ENCODE data around the gene OR13C9. TPM values are rescaled to one million over a fixed set of nuclear protein-coding genes. Genes with fewer than 3 reads are reported as not detected.

OR13C9 gene, protein sequence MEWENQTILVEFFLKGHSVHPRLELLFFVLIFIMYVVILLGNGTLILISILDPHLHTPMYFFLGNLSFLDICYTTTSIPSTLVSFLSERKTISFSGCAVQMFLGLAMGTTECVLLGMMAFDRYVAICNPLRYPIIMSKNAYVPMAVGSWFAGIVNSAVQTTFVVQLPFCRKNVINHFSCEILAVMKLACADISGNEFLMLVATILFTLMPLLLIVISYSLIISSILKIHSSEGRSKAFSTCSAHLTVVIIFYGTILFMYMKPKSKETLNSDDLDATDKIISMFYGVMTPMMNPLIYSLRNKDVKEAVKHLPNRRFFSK
- not detected in 2 replicates for total RNA-seq

DNA sequence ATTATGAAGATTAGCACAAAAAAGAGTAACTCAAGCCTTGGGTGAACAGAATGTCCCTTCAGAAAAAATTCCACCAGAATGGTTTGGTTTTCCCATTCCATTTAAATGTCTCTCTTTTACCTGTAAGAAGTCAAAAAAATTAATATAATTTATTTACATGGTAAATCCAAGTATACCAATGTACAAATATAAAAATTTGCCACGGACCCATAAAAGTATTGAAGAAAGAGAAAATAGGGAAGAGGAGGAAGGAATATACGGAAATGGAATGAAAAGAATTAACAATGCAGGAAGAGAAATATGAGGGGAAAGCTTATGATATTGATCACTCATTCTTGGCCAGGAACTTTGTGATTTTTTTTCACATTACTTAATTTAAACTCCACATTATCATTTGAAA lies at the start of gene OR13C9:
Gene OR13C9, minus strand, starts transcription at position 101 of the 400 bp plus-strand sequence. Its CDS starts 0 bp downstream, at position 101.

DNA sequence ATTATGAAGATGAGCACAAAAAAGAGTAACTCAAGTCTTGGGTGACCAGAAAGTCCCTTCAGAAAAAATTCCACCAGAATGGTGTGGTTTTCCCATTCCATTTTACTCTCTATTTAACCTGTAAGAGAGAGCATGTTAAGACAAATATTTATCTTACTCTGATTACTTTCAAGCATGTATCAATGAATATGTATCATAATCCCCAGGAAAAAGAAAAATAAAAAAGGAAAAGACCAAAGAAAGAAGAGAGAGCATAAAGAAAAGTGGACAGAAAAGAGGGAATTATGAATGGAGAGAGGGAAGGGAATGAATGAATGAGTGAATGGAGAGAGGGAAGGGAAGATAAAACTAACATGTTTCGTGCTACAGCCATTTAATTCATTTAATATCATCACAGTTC lies 12.5 kb downstream of the OR13C9 start, which contains the start of gene OR13C2:
Gene OR13C2, minus strand, starts transcription at position 101 of the 400 bp plus-strand sequence. Its CDS starts 0 bp downstream, at position 101.

DNA sequence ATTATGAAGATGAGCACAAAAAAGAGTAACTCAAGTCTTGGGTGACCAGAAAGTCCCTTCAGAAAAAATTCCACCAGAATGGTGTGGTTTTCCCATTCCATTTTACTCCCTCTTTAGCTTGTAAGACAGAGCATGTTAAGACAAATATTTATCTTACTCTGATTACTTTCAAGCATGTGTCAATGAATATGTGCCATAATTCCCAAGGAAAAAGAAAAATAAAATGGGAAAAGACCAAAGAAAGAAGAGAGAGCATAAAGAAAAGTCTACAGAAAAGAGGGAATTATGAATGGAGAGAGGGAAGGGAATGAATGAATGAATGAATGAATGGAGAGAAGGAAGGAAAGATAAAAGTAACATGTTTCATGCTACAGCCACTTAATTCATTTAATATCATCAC lies 18.7 kb downstream of the OR13C9 start, which contains the start of gene OR13C5:
Gene OR13C5, minus strand, starts transcription at position 101 of the 400 bp plus-strand sequence. Its CDS starts 0 bp downstream, at position 101.

DNA sequence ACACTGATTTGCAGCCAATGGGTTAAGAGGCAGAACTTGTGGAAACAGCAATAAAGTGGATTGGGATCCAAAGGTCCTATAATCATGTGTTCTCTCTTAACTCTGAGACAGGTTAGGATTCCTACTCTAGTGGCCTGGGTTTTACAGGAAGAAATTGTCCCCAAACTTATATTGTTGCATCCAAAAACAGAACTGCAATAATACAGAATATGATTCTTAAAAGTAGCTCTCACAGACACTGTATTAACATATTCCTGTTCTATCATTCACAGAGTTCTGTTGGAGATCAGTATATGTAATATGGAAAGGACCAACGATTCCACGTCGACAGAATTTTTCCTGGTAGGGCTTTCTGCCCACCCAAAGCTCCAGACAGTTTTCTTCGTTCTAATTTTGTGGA lies 49.1 kb downstream of the OR13C9 start, which contains the start of gene OR13C8:
Gene OR13C8, plus strand, starts transcription at position 301 of the 400 bp plus-strand sequence. Its CDS starts 0 bp downstream, at position 301.

Other genes starting within 250 kb of the OR13C9 start
- not detected in 2 replicates for gene OR13F1, start 113.9 kb downstream of the OR13C9 start, total RNA-seq
- gene OR13C4, start 91.0 kb downstream of the OR13C9 start, total RNA-seq = not detected in 2 replicates
- not detected in 2 replicates for gene OR13C3, start 81.3 kb downstream of the OR13C9 start, total RNA-seq
- not detected in 2 replicates for gene OR13C8, start 49.0 kb downstream of the OR13C9 start, total RNA-seq
- not detected in 2 replicates for gene OR13C5, start 18.8 kb downstream of the OR13C9 start, total RNA-seq
- gene OR13C2, start 12.6 kb downstream of the OR13C9 start, total RNA-seq = not detected in 2 replicates
- not detected in 2 replicates for gene OR13D1, start 76.3 kb upstream of the OR13C9 start, total RNA-seq
- 59.1 and 92.6 TPM in 2 replicates for gene NIPSNAP3A, start 129.5 kb upstream of the OR13C9 start, total RNA-seq
- 0.15 and 0.65 TPM in 2 replicates for gene NIPSNAP3B, start 145.9 kb upstream of the OR13C9 start, total RNA-seq

Data from epithelial cell of umbilical artery (primary cell).